Liver (tissue), 9 donors: Measurements from ENCODE around the gene ULK1. TPM values are rescaled to one million over a fixed set of nuclear protein-coding genes. Genes with fewer than 3 reads are reported as not detected.

Source experiments
- DNase-seq: peaks from one replicate; pipeline ENCODE4 v3.0.0-alpha.2; 2017; ENCODE audit warnings: low spot score
- H3K27ac ChIP-seq, 2 donors: one replicate each; pipeline ENCODE4 v1.7.0; 2013; ENCODE audit warnings: inconsistent platforms in 2 of 2, low read length in 2 of 2, control low read depth in 1 of 2, low read depth in 1 of 2, mild to moderate bottlenecking in 1 of 2
- H3K27me3 ChIP-seq, 4 donors: one replicate each; pipeline versions ENCODE4 v1.6.1 to v1.7.0; 2013; ENCODE audit warnings: low read length in 3 of 4, inconsistent platforms in 1 of 4, mild to moderate bottlenecking in 1 of 4, moderate library complexity in 1 of 4; ENCODE audit not compliant: control insufficient read depth in 4 of 4, insufficient read depth in 4 of 4
- H3K36me3 ChIP-seq, 4 donors: one replicate each; pipeline versions ENCODE4 v1.6.1 to v1.7.0; 2013; ENCODE audit warnings: low read length in 3 of 4, mild to moderate bottlenecking in 3 of 4, low read depth in 1 of 4, moderate library complexity in 1 of 4; ENCODE audit not compliant: control insufficient read depth in 4 of 4, insufficient read depth in 3 of 4
- H3K4me1 ChIP-seq, 4 donors: one replicate each; pipeline versions ENCODE4 v1.6.1 to v1.7.0; 2013; ENCODE audit warnings: low read length in 3 of 4, mild to moderate bottlenecking in 3 of 4, moderate library complexity in 1 of 4; ENCODE audit not compliant: control insufficient read depth in 4 of 4, insufficient read depth in 4 of 4
- H3K4me3 ChIP-seq, 3 donors: one replicate each; pipeline versions ENCODE4 v1.6.1 to v1.7.0; 2013; ENCODE audit warnings: low read length in 3 of 3, control low read depth in 1 of 3, low read depth in 1 of 3, mild to moderate bottlenecking in 1 of 3
- H3K9ac ChIP-seq, 2 donors: one replicate each; pipeline ENCODE4 v1.7.0; 2013; ENCODE audit warnings: low read length in 2 of 2, mild to moderate bottlenecking in 2 of 2, moderate library complexity in 2 of 2, control low read depth in 1 of 2, low read depth in 1 of 2
- H3K9me3 ChIP-seq, 4 donors: one replicate each; pipeline versions ENCODE4 v1.6.1 to v1.7.0; 2013; ENCODE audit warnings: low read length in 3 of 4; ENCODE audit not compliant: control insufficient read depth in 4 of 4
- ATF3 ChIP-seq: IDR thresholded peaks from 2 replicates; pipeline ENCODE4 v1.6.1; 2016; ENCODE audit warnings: antibody characterized with exemption
- EGR1 ChIP-seq, 2 donors: IDR thresholded peaks; 2 replicates each; pipeline ENCODE4 v1.6.1; 2016 to 2018; ENCODE audit warnings: antibody characterized with exemption in 2 of 2, low read depth in 2 of 2
- FOXA1 ChIP-seq: IDR thresholded peaks from 2 replicates; pipeline ENCODE4 v1.6.1; 2016; ENCODE audit warnings: antibody characterized with exemption
- FOXA2 ChIP-seq: IDR thresholded peaks from 2 replicates; pipeline ENCODE4 v1.6.1; 2016; ENCODE audit warnings: antibody characterized with exemption
- GABPA ChIP-seq, 2 donors: IDR thresholded peaks in 1 of 2; conservative IDR thresholded peaks in 1 of 2; 2 replicates each; pipeline ENCODE4 v1.6.1; 2016; ENCODE audit warnings: antibody characterized with exemption in 2 of 2, mild to moderate bottlenecking in 1 of 2, moderate library complexity in 1 of 2
- HNF4A ChIP-seq, 2 donors: conservative IDR thresholded peaks; 2 replicates each; pipeline ENCODE4 v1.6.1; 2016; ENCODE audit warnings: antibody characterized with exemption in 2 of 2, mild to moderate bottlenecking in 2 of 2
- HNF4G ChIP-seq: IDR thresholded peaks from 2 replicates; pipeline ENCODE4 v1.6.1; 2016; ENCODE audit warnings: antibody characterized with exemption
- JUND ChIP-seq, 2 donors: IDR thresholded peaks; 2 replicates each; pipeline ENCODE4 v1.6.1; 2016; ENCODE audit warnings: antibody characterized with exemption in 2 of 2
- NR2F2 ChIP-seq: IDR thresholded peaks from 2 replicates; pipeline ENCODE4 v1.6.1; 2016; ENCODE audit warnings: antibody characterized with exemption
- RAD21 ChIP-seq, 2 donors: IDR thresholded peaks; 2 replicates each; pipeline ENCODE4 v1.6.1; 2016; ENCODE audit warnings: antibody characterized with exemption in 2 of 2, mild to moderate bottlenecking in 2 of 2
- RXRA ChIP-seq, 2 donors: IDR thresholded peaks; 2 replicates each; pipeline ENCODE4 v1.6.1; 2017 to 2018; ENCODE audit warnings: antibody characterized with exemption in 2 of 2, mild to moderate bottlenecking in 1 of 2
- SP1 ChIP-seq: IDR thresholded peaks from 2 replicates; pipeline ENCODE4 v1.6.1; 2018; ENCODE audit warnings: antibody characterized with exemption, mild to moderate bottlenecking
- TAF1 ChIP-seq: conservative IDR thresholded peaks from 2 replicates; pipeline ENCODE4 v1.6.1; 2016; ENCODE audit warnings: antibody characterized with exemption, mild to moderate bottlenecking
- YY1 ChIP-seq: IDR thresholded peaks from 2 replicates; pipeline ENCODE4 v1.6.1; 2016; ENCODE audit warnings: antibody characterized with exemption, mild to moderate bottlenecking
- ZBTB33 ChIP-seq: IDR thresholded peaks from 2 replicates; pipeline ENCODE4 v1.6.1; 2016; ENCODE audit warnings: antibody characterized with exemption
- WGBS: extraction: QIAGEN DNeasy Blood & Tissue Kit; methylation state at CpG from one replicate; pipeline ENCODE4 v1.1.7; 2013; 5-methylcytosine and 5-hydroxymethylcytosine counted together
- polyA plus RNA-seq, 2 donors: library from polyadenylated mRNA; stranded (reverse) in 1 of 2; unstranded in 1 of 2; fragments of 200-250 nt in 1 of 2; fragments of >200 nt in 1 of 2; fragmentation: Nextera tagmentation in 1 of 2; extraction: Ambion mirVana in 1 of 2; gene quantifications; one replicate each; pipeline versions ENCODE4 v1.2.1 to v1.2.3, GENCODE V29; 2013 to 2015
- total RNA-seq, 2 donors: library from RNA; depleted of rRNA; stranded (reverse); fragments of >200 nt; gene quantifications; one replicate each; pipeline ENCODE4 v1.2.3, GENCODE V29; 2014
- TF ChIP-seq, protein P1 (sequence below): IDR thresholded peaks from 2 replicates; pipeline ENCODE4 v1.6.1; 2016; ENCODE audit warnings: antibody characterized with exemption
- TF ChIP-seq, protein P2 (sequence below): IDR thresholded peaks from 2 replicates; pipeline ENCODE4 v1.6.1; 2016; ENCODE audit warnings: antibody characterized with exemption, mild to moderate bottlenecking
- TF ChIP-seq, protein P3 (sequence below): fragments of 150-350 bp; IDR thresholded peaks from 2 replicates; pipeline ENCODE4 v1.5.1; 2017; ENCODE audit warnings: improper control_type of control experiment, low read depth, low read length; ENCODE audit not compliant: missing input control
- donor health status: healthy.
- donor health status: healthy.
- donor health status: healthy.
- donor health status: healthy.
- donor health status: healthy.

ULK1 gene
- total and polyA plus RNA-seq, 4 donors = 12.5 to 41.7 (median 15.1) TPM

GRCh38 chr12:131862084-131862441, 32.4 kb upstream of the ULK1 start:
- Histone ChIP-seq H3K27ac (peak overlapping the region; percentile 50 to 80), H3K9ac (no peak overlapping the region), H3K4me1 (peaks cover 15 to 35% (median 29%) of the 10 kb centered on the region in 4 donors), H3K27me3 (no peaks in the 10 kb centered on the region), H3K36me3 (no peaks in the 10 kb centered on the region), H3K4me3 (no peak overlapping the region), H3K9me3 (no peaks in the 10 kb centered on the region)
- no peak for DNase-seq
- TF ChIP-seq, protein P1, sequence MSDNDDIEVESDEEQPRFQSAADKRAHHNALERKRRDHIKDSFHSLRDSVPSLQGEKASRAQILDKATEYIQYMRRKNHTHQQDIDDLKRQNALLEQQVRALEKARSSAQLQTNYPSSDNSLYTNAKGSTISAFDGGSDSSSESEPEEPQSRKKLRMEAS = no peak
- TF ChIP-seq, protein P2, sequence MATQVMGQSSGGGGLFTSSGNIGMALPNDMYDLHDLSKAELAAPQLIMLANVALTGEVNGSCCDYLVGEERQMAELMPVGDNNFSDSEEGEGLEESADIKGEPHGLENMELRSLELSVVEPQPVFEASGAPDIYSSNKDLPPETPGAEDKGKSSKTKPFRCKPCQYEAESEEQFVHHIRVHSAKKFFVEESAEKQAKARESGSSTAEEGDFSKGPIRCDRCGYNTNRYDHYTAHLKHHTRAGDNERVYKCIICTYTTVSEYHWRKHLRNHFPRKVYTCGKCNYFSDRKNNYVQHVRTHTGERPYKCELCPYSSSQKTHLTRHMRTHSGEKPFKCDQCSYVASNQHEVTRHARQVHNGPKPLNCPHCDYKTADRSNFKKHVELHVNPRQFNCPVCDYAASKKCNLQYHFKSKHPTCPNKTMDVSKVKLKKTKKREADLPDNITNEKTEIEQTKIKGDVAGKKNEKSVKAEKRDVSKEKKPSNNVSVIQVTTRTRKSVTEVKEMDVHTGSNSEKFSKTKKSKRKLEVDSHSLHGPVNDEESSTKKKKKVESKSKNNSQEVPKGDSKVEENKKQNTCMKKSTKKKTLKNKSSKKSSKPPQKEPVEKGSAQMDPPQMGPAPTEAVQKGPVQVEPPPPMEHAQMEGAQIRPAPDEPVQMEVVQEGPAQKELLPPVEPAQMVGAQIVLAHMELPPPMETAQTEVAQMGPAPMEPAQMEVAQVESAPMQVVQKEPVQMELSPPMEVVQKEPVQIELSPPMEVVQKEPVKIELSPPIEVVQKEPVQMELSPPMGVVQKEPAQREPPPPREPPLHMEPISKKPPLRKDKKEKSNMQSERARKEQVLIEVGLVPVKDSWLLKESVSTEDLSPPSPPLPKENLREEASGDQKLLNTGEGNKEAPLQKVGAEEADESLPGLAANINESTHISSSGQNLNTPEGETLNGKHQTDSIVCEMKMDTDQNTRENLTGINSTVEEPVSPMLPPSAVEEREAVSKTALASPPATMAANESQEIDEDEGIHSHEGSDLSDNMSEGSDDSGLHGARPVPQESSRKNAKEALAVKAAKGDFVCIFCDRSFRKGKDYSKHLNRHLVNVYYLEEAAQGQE = no peak
- TF ChIP-seq GABPA (IDR thresholded peaks at IDR 0.05 in 1 of 2, conservative IDR thresholded peaks at IDR 0.05 in 1 of 2) = no peak
- TF ChIP-seq FOXA1 = no peak
- TF ChIP-seq, protein P3, sequence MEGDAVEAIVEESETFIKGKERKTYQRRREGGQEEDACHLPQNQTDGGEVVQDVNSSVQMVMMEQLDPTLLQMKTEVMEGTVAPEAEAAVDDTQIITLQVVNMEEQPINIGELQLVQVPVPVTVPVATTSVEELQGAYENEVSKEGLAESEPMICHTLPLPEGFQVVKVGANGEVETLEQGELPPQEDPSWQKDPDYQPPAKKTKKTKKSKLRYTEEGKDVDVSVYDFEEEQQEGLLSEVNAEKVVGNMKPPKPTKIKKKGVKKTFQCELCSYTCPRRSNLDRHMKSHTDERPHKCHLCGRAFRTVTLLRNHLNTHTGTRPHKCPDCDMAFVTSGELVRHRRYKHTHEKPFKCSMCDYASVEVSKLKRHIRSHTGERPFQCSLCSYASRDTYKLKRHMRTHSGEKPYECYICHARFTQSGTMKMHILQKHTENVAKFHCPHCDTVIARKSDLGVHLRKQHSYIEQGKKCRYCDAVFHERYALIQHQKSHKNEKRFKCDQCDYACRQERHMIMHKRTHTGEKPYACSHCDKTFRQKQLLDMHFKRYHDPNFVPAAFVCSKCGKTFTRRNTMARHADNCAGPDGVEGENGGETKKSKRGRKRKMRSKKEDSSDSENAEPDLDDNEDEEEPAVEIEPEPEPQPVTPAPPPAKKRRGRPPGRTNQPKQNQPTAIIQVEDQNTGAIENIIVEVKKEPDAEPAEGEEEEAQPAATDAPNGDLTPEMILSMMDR = no peak
- TF ChIP-seq FOXA2 = no peak
- no peak for TF ChIP-seq YY1
- no peak for TF ChIP-seq ZBTB33
- no peak for TF ChIP-seq TAF1
- TF ChIP-seq HNF4A (conservative IDR thresholded peaks at IDR 0.05) = peak; percentile 93 to 96
- peak; percentile 82 for TF ChIP-seq SP1
- no peak for TF ChIP-seq JUND (IDR thresholded peaks at IDR 0.05)
- peak; percentile 80 for TF ChIP-seq NR2F2
- TF ChIP-seq HNF4G = peak; percentile 88
- TF ChIP-seq RAD21 (IDR thresholded peaks at IDR 0.05) = peak in 1 of 2 donors; percentile 32
- no peak for TF ChIP-seq ATF3
- peak; percentile 83 to 86 for TF ChIP-seq RXRA (IDR thresholded peaks at IDR 0.05)
- TF ChIP-seq EGR1 (IDR thresholded peaks at IDR 0.05; ENCODE audit: low read depth in 2 of 2) = no peak
- 48% methylated on average over 4 of the region's 4 CpGs for WGBS
